Nephron (organoid): ENCODE measurements around the gene SIGLEC9.
"Not testable (repeated sequence)": the region's sequence is repeated elsewhere in the genome, so short reads cannot be mapped to it uniquely, and the experiment has no call there.

Source experiments
- H3K27ac Mint-ChIP-seq, 3 experiments: 2 replicates each; pipeline ENCODE4 v1.8.0; 2020; ENCODE audit warnings: mixed read lengths in 3 of 3, mild to moderate bottlenecking in 2 of 3, moderate library complexity in 1 of 3
- H3K27me3 Mint-ChIP-seq: 2 replicates; pipeline ENCODE4 v1.8.0; 2021; ENCODE audit warnings: low read depth, mild to moderate bottlenecking, moderate library complexity, mixed read lengths
- H3K36me3 Mint-ChIP-seq: 2 replicates; pipeline ENCODE4 v1.8.0; 2020; ENCODE audit warnings: low read depth, mixed read lengths
- H3K4me1 Mint-ChIP-seq: 2 replicates; pipeline ENCODE4 v1.8.0; 2020; ENCODE audit warnings: mixed read lengths
- H3K4me3 Mint-ChIP-seq, 3 experiments: 2 replicates each; pipeline ENCODE4 v1.8.0; 2020; ENCODE audit warnings: mild to moderate bottlenecking in 3 of 3, mixed read lengths in 3 of 3, moderate library complexity in 2 of 3
- H3K9me3 Mint-ChIP-seq: 2 replicates; pipeline ENCODE4 v1.8.0; 2020; ENCODE audit warnings: mixed read lengths
- TF ChIP-seq, protein P1 (sequence below), 3 experiments: fragments of 200-600 bp; sonication (generic); IDR thresholded peaks; one replicate each; pipeline ENCODE4 v1.5.0; 2021; ENCODE audit warnings: antibody characterized with exemption in 3 of 3; ENCODE audit not compliant: unreplicated experiment in 3 of 3

The SIGLEC9 gene

GRCh38 chr19:51163257-51163656 is 38.6 kb downstream of the SIGLEC9 start:
- no peak overlapping the region for H3K4me3 Mint-ChIP-seq
- no peaks in the 10 kb centered on the region for H3K4me1 Mint-ChIP-seq
- H3K27ac Mint-ChIP-seq, result no peak overlapping the region
- peaks cover 37% of the 10 kb centered on the region for H3K27me3 Mint-ChIP-seq
- TF ChIP-seq, protein P1, sequence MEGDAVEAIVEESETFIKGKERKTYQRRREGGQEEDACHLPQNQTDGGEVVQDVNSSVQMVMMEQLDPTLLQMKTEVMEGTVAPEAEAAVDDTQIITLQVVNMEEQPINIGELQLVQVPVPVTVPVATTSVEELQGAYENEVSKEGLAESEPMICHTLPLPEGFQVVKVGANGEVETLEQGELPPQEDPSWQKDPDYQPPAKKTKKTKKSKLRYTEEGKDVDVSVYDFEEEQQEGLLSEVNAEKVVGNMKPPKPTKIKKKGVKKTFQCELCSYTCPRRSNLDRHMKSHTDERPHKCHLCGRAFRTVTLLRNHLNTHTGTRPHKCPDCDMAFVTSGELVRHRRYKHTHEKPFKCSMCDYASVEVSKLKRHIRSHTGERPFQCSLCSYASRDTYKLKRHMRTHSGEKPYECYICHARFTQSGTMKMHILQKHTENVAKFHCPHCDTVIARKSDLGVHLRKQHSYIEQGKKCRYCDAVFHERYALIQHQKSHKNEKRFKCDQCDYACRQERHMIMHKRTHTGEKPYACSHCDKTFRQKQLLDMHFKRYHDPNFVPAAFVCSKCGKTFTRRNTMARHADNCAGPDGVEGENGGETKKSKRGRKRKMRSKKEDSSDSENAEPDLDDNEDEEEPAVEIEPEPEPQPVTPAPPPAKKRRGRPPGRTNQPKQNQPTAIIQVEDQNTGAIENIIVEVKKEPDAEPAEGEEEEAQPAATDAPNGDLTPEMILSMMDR (IDR thresholded peaks at IDR 0.05; ENCODE audit: unreplicated experiment in 3 of 3), result no peak
- H3K36me3 Mint-ChIP-seq, result no peaks in the 10 kb centered on the region
- no peaks in the 10 kb centered on the region for H3K9me3 Mint-ChIP-seq

GRCh38 chr19:51164215-51164614 is 39.5 kb downstream of the SIGLEC9 start:
- Mint-ChIP-seq H3K27ac (no peak overlapping the region), H3K36me3 (no peaks in the 10 kb centered on the region), H3K9me3 (no peaks in the 10 kb centered on the region), H3K4me3 (no peak overlapping the region), H3K4me1 (no peaks in the 10 kb centered on the region), H3K27me3 (peaks cover 34% of the 10 kb centered on the region)
- TF ChIP-seq, protein P1 (IDR thresholded peaks at IDR 0.05; ENCODE audit: unreplicated experiment in 3 of 3), result no peak

DNA sequence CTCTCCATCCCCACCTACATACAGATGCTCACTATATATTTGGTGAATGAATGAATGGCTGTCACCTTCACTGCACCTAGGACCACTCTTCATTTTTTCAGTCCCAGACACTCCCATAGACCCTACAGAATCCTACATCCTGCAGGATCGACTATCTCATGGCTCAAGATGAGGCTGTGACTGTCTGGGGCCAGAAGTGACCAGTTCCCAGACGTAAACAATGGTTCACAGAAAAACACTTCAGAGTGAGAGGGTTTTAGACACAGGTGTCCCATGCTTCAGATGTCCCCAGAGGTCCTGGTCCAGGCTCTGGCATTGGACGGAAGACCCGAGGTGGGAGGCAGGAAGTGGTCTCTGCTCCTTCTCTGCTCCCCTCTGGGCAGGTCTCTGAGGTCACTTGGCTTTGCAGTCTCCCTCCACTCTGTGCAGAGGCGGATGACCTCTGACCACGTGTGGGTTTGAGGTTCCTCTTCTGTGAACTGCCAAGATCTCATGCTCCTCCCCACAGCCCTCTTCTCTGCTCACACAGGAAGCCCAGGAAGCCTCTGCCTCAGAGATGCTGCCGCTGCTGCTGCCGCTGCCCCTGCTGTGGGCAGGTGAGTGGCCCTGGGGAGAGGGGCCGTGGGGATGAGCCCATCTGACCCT is 42.3 kb downstream of the SIGLEC9 start:
- TF ChIP-seq, protein P1 (IDR thresholded peaks at IDR 0.05; ENCODE audit: unreplicated experiment in 3 of 3), result no peak
- Mint-ChIP-seq H3K4me3 (no peak overlapping the region), H3K27me3 (peaks cover 49% of the 10 kb centered on the region), H3K9me3 (no peaks in the 10 kb centered on the region), H3K36me3 (no peaks in the 10 kb centered on the region), H3K27ac (no peak overlapping the region), H3K4me1 (no peaks in the 10 kb centered on the region)

- Mint-ChIP-seq H3K9me3 (no peaks in the 10 kb centered on the region), H3K4me1 (no peaks in the 10 kb centered on the region), H3K27ac (no peak overlapping the region), H3K36me3 (no peaks in the 10 kb centered on the region), H3K27me3 (peaks cover 43% of the 10 kb centered on the region), H3K4me3 (no peak overlapping the region)
- TF ChIP-seq, protein P1 (IDR thresholded peaks at IDR 0.05; ENCODE audit: unreplicated experiment in 3 of 3), result no peak
Observed at GRCh38 chr19:51168564-51169282, 44.0 kb downstream of the SIGLEC9 start.

GRCh38 chr19:51169283-51169918 is 44.7 kb downstream of the SIGLEC9 start:
- not testable (repeated sequence) for H3K4me3 Mint-ChIP-seq, H3K4me1 Mint-ChIP-seq, H3K9me3 Mint-ChIP-seq, H3K36me3 Mint-ChIP-seq, H3K27ac Mint-ChIP-seq
- TF ChIP-seq, protein P1 (IDR thresholded peaks at IDR 0.05; ENCODE audit: unreplicated experiment in 3 of 3), result peak; percentile 82 to 90 (median 85)
- H3K27me3 Mint-ChIP-seq, result peaks cover 40% of the 10 kb centered on the region
